K562 (cell line): ENCODE data around the gene MAP2K7. TPM values are rescaled to one million over a fixed set of nuclear protein-coding genes. Genes with fewer than 3 reads are reported as not detected.

Source experiments
- E2F5 ChIP-seq: sonication (generic); formaldehyde crosslinking; IDR thresholded peaks from 2 replicates; pipeline ENCODE4 v1.8.0; 2022; ENCODE audit warnings: mild to moderate bottlenecking, missing genetic modification reagents
- FOS ChIP-seq: IDR thresholded peaks from 3 replicates; pipeline ENCODE4 v1.6.1; 2011; ENCODE audit not compliant: insufficient read length; ENCODE audit errors: extremely low read depth
- HDAC2 ChIP-seq: fragments of 450-650 bp; IDR thresholded peaks from 2 replicates; pipeline ENCODE4 v1.6.1; 2016; ENCODE audit warnings: mild to moderate bottlenecking
- HNRNPUL1 ChIP-seq: fragments of 200-400 bp; formaldehyde crosslinking; IDR thresholded peaks from 2 replicates; pipeline ENCODE4 v1.6.1; 2017; ENCODE audit warnings: low read length
- MYC ChIP-seq, 2 experiments: fragments of 250-450 bp in 1 of 2; sonication (Bioruptor Pico) in 1 of 2; IDR thresholded peaks; 2 replicates each; pipeline versions ENCODE4 v1.5.1 to v1.6.1; 2012 to 2021; ENCODE audit warnings: low read depth in 2 of 2, borderline replicate concordance in 1 of 2, improper control_type of control experiment in 1 of 2, low read length in 1 of 2, mild to moderate bottlenecking in 1 of 2, moderate library complexity in 1 of 2
- NKRF ChIP-seq: fragments of 450-650 bp; IDR thresholded peaks from 2 replicates; pipeline ENCODE4 v1.6.1; 2016; ENCODE audit warnings: borderline replicate concordance
- NR2C1 ChIP-seq, 2 experiments: fragments of 450-650 bp; IDR thresholded peaks; 2 replicates each; pipeline ENCODE4 v1.6.1; 2017; ENCODE audit warnings: mild to moderate bottlenecking in 2 of 2, antibody characterized with exemption in 1 of 2, inconsistent platforms in 1 of 2, missing compliant biosample characterization in 1 of 2, missing genetic modification characterization in 1 of 2
- NR2C2 ChIP-seq, 2 experiments: fragments of 200-800 bp in 1 of 2; sonication (Bioruptor generic) in 1 of 2; sonication (generic) in 1 of 2; formaldehyde crosslinking in 1 of 2; IDR thresholded peaks; 2 replicates each; pipeline versions ENCODE4 v1.6.1 to v1.8.0; 2016 to 2022; ENCODE audit warnings: mild to moderate bottlenecking in 1 of 2, missing compliant biosample characterization in 1 of 2, missing genetic modification characterization in 1 of 2, missing genetic modification reagents in 1 of 2
- PHF8 ChIP-seq: fragments of 200-600 bp; sonication (generic); IDR thresholded peaks from 2 replicates; pipeline ENCODE4 v1.6.1; 2012; ENCODE audit warnings: mixed run types, mild to moderate bottlenecking, inconsistent platforms, low read length, moderate library complexity, borderline replicate concordance
- RNF2 ChIP-seq: sonication (generic); IDR thresholded peaks from 2 replicates; pipeline ENCODE4 v1.6.1; 2016
- SLC30A9 ChIP-seq: fragments of 250-450 bp; sonication (Bioruptor Pico); IDR thresholded peaks from 2 replicates; pipeline ENCODE4 v1.8.0; 2022; ENCODE audit warnings: mild to moderate bottlenecking, moderate library complexity
- TAF15 ChIP-seq: fragments of 200-400 bp; formaldehyde crosslinking; IDR thresholded peaks from 2 replicates; pipeline ENCODE4 v1.6.1; 2017; ENCODE audit warnings: mild to moderate bottlenecking, low read depth, low read length, moderate library complexity
- USF2 ChIP-seq: sonication (generic); formaldehyde crosslinking; IDR thresholded peaks from 2 replicates; pipeline ENCODE4 v1.5.0; 2020; ENCODE audit warnings: missing genetic modification reagents
- ZNF140 ChIP-seq: fragments of 250-450 bp; sonication (Bioruptor Pico); IDR thresholded peaks from 2 replicates; pipeline ENCODE4 v1.8.0; 2021; ENCODE audit warnings: moderate library complexity, mild to moderate bottlenecking, inconsistent platforms
- ZNF175 ChIP-seq: fragments of 200-800 bp; sonication (Bioruptor generic); IDR thresholded peaks from 2 replicates; pipeline ENCODE4 v1.6.1; 2016; ENCODE audit warnings: low read depth, mild to moderate bottlenecking, missing genetic modification characterization, missing compliant biosample characterization
- polyA plus RNA-seq, 8 experiments: library from polyadenylated mRNA; depleted of rRNA in 4 of 8; stranded (reverse) in 5 of 8; unstranded in 3 of 8; fragments of >200 nt; fragmentation: Nextera tagmentation in 2 of 8; fragmentation: Illumina TruSeq in 1 of 8; extraction: Ambion mirVana in 2 of 8; extraction: Trizol in 1 of 8; gene quantifications; 2 replicates each; pipeline versions ENCODE4 v1.2.1 to v1.2.3, GENCODE V29; 2011 to 2014; ENCODE audit warnings: inconsistent platforms in 1 of 8, missing spikeins in 1 of 8
- total RNA-seq, 7 experiments: library from RNA; depleted of rRNA in 6 of 7; stranded (reverse); fragments of >200 nt in 6 of 7; fragmentation: Illumina TruSeq in 2 of 7; extraction: Trizol in 2 of 7; gene quantifications; 2 replicates each; pipeline versions ENCODE4 v1.2.1 to v1.2.3, GENCODE V29; 2011 to 2021; ENCODE audit warnings: low replicate concordance in 1 of 7

MAP2K7 gene
- total and polyA plus RNA-seq, 9 of the 15 experiments (the other 6 are each of a cell fraction or from before 2014, with no cell fraction given): 0.51 to 45.8 (median 14.1) TPM

GRCh38 chr19:7921302-7921966 lies 17.8 kb downstream of the MAP2K7 start (continued):
- TF ChIP-seq SLC30A9 (no peak), FOS (no peak), E2F5 (CRISPR knock-in tag) (peak; percentile 11; the same call in 1 of the 2 replicates), PHF8 (peak; percentile 2; the same call in 1 of the 2 replicates), NR2C1 (IDR thresholded peaks at IDR 0.05) (peak; percentile 83), NR2C1 (tag; IDR thresholded peaks at IDR 0.05) (peak; percentile 81), NKRF (no peak), TAF15 (no peak), HNRNPUL1 (no peak), RNF2 (0 out of 2 replicates have a peak, but pooled peaks have one; percentile 8), NR2C2 (CRISPR knock-in tag; IDR thresholded peaks at IDR 0.05) (no peak), NR2C2 (tag; IDR thresholded peaks at IDR 0.05) (peak; percentile 85), ZNF140 (CRISPR knock-in tag) (no peak), USF2 (peak; percentile 42; the same call in 1 of the 2 replicates), ZNF175 (no peak), MYC (IDR thresholded peaks at IDR 0.05; ENCODE audit: low read depth, low read length) (no peak), MYC (CRISPR knock-in tag; IDR thresholded peaks at IDR 0.05; ENCODE audit: borderline replicate concordance, low read depth) (peak; percentile 49; the same call in 1 of the 2 replicates), HDAC2 (0 out of 2 replicates have a peak, but pooled peaks have one; percentile 4)
- TF ChIP-seq, all 486 proteins: peak for 26
